ENCODE measurements around the gene COL4A3.
A peak's percentile ranks its signal among the peaks of the same experiment; 100 is the strongest.
"Not testable (repeated sequence)": the region's sequence is repeated elsewhere in the genome, so short reads cannot be mapped to it uniquely, and the experiment has no call there.

The COL4A3 gene

DNA sequence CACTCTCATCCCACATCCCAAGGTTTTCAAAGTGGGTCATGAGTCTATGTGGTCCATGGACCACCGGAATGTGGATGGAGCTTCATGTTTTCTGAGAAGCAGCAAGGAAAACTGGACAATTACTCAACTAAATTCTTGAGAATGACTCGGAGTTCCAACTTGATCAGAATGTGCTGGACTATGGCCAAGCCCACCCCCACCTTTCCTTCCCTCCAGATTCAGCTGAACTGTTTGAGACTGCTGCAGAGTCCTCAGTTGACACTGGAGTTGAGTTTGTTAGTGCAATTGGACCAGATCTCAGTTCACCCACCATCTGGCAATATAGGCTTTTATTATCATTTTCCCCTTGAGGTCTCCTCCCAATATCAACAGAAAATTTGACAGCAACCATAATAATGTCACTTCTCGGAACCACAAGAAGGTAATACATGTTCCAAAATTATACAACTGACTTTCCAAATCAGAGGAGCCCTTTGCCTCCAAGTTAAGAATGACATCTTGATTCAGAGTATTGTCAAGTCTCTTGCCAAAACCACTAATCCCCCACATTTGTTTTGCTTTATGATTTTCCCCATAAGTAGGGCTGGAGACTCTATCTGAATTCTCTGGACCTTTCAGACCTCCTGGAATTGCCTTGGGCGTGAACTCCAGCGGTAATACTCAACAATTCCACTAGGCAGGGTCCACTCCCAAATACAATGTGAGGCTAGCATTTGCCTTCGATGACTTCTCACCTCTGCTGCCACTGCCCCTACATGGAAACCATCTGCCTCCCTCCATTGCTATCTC lies 9.2 kb upstream of the COL4A3 start:
- no peak for DNase-seq (ENCODE audit: low read depth in 2 of 2)

DNA sequence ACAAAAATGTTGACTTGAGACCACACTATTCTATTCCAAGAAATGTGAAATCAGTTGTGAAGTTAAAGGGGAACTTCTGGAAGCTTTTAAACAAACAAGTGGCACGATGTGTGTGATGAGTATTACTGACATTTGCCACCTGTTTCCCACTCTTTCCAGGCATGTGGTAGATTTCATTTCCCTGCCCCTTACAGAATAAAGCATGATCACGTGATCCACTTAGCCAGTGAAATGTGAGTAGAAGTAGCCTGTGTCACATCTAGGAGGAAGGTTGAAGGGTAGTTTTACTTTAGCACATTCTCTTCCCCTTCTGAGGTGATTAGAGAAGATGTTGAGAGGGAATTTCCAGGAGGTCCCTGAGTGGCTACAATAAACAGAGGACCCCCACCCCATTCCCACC lies 4.3 kb upstream of the COL4A3 start:
- DNase-seq (ENCODE audit: low read depth in 2 of 2) = no peak

DNA sequence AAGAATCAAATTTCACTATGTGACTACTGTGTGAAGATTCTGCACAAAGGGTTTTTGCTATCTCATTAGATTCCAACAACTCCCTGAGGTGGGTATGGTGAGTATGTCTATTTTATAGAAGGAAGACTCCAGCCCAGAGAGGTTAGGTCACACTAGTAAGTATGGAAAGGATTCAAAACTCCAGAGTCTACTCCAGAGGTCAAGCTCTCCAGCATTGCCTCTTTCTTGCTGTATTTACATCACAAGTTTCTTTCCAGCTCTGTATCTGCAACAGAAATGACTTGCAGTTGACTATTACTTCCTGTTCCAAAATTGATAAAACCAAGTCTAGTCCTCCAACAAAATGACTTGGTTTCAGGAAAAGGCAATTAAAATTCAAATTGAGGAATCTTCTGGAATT lies 2.5 kb upstream of the COL4A3 start:
- no peak for DNase-seq (ENCODE audit: low read depth in 2 of 2)

DNA sequence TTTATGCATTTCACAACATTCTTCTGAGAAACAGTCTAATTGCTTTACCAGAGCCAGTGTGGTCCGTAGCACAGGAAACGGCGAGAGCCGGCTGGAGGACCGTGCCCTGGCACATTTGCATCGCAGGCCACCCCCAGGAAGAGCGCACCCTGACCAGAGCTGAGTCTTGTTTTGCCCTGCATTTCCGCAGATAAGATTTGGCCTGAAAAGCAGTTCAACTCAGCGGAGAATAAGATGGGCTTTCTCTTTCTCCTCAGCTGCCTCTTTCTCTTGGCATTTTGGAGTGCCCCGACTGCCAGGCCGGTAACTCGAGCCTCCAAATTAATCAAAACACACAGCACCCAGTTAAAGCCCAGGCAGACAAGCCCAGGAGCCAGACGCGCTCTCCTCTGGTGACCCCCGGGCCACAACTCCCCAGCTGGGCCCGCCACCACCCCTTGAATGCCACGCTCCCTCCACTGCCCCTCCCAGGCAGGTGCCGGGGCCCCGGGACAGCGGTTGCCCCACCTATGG lies 883 bp upstream of the COL4A3 start:
- DNase-seq (ENCODE audit: low read depth in 2 of 2) = no peak

DNA sequence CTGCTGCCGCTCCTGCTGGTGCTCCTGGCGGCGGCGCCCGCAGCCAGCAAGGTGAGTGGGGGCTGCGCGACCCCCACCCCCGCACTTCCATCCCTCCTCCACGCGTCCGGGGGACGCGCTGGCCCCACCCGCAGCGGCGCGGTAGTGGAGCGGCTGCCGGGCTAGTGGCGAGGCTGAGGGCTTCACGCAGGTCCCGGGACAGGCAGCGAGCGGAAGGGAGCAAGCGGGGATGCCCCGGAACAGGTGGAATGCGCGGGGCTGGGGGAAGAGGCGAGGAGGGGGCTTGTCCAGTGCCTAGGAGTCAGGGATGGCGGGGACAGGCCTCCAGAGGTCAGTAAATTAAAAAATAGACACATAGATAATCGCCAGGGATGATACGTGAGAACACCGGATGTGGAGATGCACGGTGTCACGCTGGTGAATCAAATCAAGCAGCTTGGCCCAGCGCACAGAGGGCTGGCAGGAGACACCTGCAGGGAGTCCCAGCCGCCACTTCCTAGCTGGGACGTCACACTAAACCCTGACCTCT lies 403 bp downstream of the COL4A3 start:
- DNase-seq (ENCODE audit: low read depth in 2 of 2) = peak in 1 of 2 donors; percentile 6

DNA sequence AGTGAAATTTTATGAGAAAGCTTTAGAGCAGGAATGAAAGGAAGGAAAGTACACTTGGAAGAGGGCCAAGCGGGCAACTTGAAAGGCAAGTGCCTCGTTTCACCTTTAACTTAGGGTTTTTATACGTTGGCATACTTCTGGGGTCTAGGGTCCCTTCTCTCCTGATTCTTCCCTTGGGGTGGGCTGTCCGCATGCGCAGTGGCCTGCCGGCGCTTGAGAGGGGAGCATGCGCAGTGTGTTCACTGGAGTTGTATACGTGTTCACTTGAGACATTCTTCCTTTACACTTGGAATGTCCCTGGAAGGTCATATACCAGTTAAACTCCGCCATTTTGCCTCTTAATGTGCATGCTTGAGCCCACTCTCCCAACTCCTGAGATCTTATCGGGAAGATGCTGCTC lies 7.4 kb downstream of the COL4A3 start:
- DNase-seq (ENCODE audit: low read depth in 2 of 2) = not testable (repeated sequence)

DNA sequence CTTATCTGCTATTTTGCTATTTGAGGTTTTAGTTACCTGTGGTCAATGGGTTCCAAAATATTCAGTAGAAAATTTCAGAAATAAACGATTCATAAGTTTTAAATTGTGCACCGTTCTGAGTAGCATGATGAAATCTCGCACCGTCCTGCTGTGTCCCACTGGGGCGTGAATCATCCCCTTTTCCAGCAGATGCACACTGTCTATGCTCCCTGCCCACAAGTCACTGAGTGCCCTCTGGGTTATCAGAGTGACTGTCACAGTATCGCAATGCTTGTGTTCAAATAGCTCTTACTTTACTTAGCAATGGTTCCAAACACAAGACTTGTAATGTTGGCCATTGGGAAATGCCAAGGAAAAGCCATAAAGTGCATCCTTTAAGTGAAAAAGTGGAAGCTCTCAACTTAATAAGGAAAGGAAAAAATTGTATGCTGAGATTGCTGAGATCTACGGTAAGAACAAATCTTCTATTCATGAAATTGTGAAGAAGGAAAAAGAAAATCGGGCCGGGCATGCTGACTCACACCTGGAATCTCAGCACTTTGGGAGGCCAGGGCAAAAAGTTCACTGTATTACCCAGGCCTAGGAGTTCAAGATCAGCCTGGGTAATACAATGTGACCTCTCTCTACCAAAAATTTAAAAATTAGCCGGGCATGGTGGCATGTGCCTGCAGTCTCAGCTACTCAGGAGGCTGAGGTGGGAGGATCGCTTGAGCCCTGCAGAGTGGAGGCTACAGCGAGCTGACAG lies 13.3 kb downstream of the COL4A3 start:
- no peak for DNase-seq (ENCODE audit: low read depth in 2 of 2)

DNA sequence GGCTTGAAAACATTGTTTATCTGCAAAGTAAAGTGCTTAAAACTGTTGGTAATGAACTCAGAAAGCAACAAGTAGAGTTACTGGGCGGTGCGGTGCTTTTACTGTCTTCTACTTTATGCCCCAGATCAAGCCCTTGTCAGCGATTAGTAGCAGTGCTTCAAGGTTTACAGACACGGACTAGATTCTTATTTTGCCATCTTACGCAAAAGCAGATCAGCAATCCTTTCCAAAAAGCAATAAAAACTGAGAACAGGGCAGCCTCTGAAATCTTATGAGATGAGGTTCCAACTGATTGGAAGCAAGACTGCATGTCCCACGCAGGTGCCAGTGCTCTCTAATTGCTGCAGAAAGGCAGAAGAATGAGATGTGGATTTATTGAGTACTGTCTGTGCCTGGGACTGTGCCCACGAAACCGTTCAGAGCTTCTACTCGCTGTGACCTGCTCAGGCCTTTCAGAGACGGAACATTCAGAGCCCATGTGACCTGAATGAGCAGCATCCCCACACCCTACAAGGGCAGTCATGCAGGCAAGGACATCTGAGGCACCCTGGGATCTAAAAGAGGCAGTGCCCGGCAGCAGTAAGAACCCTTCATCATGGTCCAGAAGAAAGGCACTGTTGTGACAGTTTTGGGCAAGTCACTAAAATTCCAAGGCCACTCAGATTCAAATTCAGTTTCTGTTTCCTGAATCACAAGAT lies 15.7 kb downstream of the COL4A3 start:
- no peak for DNase-seq (ENCODE audit: low read depth in 2 of 2)

DNA sequence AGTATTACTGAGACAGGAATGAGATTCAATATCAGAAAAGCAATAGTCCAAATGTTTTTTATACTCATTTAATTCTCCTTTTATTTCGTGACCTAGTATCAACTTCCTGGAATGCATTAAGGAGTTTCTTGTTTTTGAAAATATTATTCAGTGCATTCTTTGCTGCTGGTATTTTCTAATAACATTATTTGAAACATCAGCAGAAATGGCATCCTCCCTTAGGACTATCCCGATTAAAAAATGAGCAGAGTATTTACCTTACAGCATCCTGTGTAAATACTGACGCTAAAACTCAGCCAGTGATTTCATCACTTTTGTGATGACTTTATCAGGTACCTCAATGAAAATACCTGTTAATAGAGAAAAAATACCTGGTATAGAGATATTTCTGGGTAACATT lies 16.3 kb downstream of the COL4A3 start:
- no peak for DNase-seq (ENCODE audit: low read depth in 2 of 2)

DNA sequence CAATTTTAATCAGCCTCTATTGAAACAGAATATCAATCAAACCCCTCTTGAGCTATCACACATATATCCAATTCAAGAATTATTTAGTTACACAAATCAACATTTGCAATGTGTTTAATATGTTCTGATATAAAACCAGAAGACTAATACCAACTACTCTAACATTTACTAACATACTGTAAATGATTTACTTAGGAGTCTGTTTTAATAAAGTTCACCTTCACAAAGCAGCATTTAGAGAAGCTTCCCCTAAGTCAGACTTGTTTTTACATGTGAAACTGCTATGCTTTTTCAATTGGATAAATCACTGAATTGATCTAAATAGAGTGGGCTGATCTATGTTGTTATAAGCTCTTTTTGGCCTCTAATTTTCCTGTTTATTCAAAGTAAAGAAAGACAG lies 18.3 kb downstream of the COL4A3 start:
- no peak for DNase-seq (ENCODE audit: low read depth in 2 of 2)

DNA sequence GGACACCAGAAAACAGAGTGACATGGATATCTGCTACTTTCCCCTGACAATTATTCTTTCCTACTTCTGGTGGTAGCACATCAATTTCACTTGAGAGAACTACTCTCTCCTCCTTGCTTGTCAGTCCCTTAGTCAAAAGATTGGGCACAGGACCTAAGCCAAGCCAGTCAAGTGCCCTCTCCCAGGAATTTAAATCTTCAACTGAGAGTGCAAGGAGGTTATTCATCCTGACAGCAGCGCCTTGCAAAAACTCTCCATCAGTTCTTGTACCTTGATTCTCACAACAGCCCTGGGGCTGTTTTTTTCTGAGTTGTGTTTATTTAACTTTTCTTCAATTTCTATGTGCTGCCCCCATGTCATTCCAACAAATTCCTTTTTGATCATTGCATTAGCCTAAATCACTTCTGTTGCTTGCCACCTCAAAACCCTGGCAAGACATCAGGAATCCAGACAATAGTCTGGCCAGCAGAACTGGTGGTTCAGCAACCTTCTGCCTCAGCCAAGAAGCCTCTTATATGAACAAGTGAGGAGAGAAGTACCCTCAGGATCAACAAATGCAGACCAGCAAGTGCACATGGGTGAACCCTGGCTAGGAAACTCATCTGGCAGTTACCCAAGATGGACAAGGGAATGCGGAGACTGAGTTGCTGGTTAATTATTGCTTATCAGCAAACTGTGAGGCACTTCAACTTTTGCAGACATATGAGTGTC lies 19.4 kb downstream of the COL4A3 start:
- DNase-seq (ENCODE audit: low read depth in 2 of 2) = no peak

DNA sequence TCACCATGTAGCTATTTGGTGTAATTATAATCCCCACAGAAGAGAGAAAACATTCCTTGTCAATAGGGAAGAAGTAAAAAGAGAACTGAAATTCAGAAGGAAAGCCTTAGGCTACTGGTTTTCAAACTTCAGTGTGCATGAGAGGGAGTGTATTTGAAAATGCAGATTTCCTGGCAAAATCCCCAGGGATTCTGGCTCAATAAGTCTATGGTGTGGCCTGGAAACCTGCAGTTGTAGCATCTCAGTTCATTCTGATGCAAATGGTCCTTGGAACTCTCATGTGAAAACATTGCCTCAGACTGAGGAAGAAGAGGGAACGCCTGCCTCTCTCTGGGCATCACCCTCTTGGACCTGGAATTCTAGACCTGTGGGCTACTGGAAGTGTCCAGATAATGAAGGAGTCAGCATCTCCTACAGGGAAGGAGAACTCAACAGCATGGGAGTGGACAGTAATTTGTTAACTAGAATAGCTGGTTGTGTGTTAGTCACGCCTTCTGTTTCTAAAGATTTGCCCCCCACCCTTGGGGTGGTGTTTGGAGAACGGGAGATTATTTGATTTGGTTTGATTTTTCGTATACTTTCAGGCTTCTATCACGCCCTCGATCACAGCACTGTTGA lies 21.3 kb downstream of the COL4A3 start:
- DNase-seq (ENCODE audit: low read depth in 2 of 2) = no peak

DNA sequence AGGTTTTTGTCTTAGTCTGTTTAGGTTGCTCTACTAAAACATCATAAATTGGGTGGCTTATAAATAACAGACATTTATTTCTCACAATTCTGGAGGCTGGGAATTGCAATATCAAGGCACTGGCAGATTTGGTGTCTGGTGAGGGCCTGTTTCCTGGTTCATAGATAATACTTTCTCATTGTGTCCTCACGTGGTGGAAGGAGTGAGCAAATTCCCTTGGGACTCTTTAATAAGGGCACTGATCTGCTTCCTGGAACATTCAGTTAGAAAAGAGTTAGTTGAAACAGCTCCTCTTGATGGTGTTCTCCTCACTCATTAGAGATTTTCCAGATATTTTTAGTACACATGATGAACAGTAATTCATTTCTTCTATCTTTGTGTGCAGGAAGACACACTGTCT lies 22.3 kb downstream of the COL4A3 start:
- no peak for DNase-seq (ENCODE audit: low read depth in 2 of 2)

DNA sequence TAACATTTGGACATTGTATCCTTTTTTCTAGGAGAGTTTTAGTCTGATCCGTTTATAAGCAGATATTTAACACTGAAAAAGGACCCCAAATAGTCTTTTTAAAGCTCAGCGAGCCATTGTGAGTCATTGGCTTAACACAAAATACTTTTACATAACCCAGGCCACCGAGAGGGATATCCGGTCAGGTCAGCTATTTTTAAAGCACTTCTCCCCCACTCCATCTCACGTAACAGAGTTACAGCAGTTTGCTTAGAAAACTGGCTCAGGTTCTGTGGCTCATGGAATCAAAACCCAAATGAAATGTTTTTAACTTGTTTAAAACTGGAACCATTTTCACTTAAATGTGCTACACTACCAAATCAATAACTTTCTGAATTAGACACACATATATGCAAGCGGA lies 23.9 kb downstream of the COL4A3 start:
- no peak for DNase-seq (ENCODE audit: low read depth in 2 of 2)

DNA sequence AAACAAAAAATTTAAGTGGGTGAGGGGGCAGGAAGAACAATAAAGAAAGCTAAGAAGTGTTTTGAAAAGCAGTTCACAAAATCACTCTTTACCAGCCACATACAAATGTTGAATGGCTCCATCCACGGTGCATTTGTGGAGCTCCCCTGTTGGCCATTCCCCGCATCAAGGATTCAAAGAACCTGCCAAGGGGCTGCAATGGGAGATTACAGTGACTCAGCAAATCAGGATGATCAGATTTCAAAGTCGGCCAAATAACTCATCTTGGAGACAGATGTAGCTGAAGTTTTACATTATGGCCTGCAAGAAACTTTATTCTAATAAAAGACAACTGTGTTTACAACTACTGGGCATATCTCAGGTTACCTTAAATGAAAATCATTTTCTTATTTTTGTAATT lies 26.9 kb downstream of the COL4A3 start:
- no peak for DNase-seq (ENCODE audit: low read depth in 2 of 2)

DNA sequence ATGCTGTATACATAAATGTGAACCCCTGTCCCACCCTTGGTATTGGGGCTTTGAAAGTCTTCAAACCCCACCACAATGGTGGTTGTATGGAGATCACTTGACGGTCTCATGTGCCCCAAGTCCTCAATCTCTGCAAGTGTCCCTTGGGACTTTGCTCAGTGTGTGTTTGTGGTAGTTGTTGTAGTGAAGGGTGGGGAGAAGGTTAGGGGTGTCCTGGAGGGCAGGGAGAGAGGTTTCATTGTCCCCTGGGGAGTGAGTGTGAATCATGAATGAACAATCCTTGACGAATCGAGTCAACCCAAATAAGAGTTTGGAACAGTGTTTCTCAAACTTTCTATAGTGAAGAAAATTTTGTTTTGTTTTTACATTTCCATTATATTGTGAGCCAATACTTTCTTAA lies 28.1 kb downstream of the COL4A3 start:
- DNase-seq (ENCODE audit: low read depth in 2 of 2) = no peak

DNA sequence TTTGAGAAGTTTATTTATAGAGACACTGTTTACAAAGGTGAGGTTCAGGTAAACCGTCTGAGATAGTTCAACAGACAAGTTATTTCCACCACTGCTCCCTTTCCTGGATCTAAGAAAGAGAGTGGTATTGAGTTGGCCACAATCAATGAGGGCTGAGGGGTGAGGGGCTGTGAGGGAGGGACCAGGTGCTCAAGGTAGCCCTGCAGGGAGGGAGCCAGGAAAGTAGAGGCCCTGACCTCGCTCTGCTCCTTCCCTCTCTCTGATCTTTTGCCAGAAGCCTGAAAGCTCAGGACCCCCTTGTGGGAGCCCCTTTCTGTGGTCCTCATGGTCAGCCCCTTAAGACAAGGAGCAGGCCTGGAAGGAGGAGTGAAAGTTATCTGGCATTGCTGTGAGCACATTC lies 29.8 kb downstream of the COL4A3 start:
- DNase-seq (ENCODE audit: low read depth in 2 of 2) = no peak

DNA sequence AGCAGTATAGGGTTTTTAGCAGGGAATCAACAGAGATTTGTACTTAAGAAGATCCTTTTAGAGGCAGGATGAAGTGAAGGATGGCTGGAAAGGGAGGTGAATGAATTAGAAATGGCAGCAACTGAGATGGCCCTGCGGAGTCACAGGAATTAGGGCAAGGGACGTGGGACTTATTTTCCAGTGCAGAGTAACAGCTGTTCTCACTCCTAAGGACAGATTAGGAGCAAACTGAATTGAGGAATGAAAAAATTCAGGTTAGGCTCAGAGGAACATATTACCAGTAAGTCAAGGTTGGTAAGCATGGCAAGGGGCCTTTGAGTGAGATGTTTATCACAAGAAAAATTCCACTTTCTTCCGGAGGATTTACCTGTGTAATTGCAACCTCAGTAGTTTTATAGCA lies 34.4 kb downstream of the COL4A3 start:
- DNase-seq (ENCODE audit: low read depth in 2 of 2) = no peak

DNA sequence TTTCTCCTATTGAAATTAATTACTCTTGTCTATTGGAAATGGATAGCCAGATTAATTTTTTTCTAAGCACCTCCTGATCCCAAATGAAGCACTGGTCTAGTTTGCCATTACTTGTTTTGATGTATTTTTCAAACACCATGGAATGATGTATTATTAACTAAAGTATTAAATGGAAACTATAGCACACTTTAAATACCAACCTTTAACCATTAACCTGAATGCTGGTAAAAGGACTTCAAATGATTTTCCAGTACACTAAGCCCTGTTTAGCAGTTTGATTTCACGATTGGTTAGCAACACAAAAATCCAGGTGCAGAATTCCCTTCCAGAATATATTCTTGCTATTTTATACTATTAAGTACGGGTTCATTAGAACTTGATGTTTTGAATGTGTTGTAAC lies 37.3 kb downstream of the COL4A3 start:
- no peak for DNase-seq (ENCODE audit: low read depth in 2 of 2)

DNA sequence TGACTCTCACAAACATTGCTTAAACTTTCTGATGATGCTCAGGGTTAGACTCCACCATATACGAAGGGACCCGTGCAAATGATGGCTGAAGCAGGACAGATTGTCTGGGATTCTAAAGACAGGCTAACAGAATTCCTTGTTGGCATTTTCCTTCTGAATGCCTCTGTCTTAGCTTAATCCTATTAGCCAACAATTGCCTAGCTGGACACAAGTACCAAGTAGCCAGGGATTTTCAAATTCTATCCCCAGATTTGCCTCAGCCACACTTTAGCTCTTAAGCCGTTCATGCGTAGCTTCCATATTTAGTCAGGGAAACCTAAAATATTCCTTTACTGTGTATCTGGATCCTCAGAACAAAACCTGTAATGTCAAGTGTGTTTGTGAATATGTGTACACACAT lies 40.0 kb downstream of the COL4A3 start:
- DNase-seq (ENCODE audit: low read depth in 2 of 2) = no peak

DNA sequence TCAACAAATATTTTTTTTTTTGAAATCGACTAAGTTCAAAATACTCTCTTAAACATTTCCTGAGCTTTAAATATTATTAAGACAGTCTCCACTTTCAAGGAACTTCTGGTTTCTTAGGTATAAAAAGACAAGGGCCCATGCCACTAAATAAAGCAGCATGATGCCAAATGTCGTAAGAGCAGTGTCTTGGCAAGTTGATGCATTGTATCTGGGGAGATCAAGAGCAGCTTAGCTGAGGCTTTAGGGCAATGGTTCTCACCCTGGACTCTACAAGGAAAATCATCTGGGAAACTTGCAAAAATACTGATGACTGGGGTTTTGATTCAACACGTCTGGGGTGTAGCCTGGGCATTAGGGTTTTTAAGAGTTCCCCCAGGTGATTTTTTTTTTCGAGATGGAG lies 41.3 kb downstream of the COL4A3 start:
- no peak for DNase-seq (ENCODE audit: low read depth in 2 of 2)

Data from stimulated activated CD4-positive, alpha-beta T cell treated with anti-CD3 and anti-CD28 coated beads, Interleukin-15, amount 100 ng/mL, for 48 hours (primary cell).